Stimulated activated CD4-positive, alpha-beta T cell treated with anti-CD3 and anti-CD28 coated beads, Interleukin-2, amount 100 ng/mL, for 48 hours (primary cell): ENCODE measurements around the gene OMA1.
"Not testable (repeated sequence)": the region's sequence is repeated elsewhere in the genome, so short reads cannot be mapped to it uniquely, and the experiment has no call there.

Experiments used
- DNase-seq, 2 donors: peaks; one replicate each; pipeline ENCODE4 v3.0.0-alpha.2; 2020

OMA1 gene

GRCh38 chr1:58546520-58547308 is at the start of gene OMA1:
Gene OMA1, minus strand, starts transcription at chr1:58546726. Its CDS starts 7,432 bp downstream, at chr1:58539294.
- peak; percentile 96 to 98 for DNase-seq

GRCh38 chr1:58594546-58594945 is 48.0 kb upstream of the OMA1 start:
- DNase-seq: no peak

DNA sequence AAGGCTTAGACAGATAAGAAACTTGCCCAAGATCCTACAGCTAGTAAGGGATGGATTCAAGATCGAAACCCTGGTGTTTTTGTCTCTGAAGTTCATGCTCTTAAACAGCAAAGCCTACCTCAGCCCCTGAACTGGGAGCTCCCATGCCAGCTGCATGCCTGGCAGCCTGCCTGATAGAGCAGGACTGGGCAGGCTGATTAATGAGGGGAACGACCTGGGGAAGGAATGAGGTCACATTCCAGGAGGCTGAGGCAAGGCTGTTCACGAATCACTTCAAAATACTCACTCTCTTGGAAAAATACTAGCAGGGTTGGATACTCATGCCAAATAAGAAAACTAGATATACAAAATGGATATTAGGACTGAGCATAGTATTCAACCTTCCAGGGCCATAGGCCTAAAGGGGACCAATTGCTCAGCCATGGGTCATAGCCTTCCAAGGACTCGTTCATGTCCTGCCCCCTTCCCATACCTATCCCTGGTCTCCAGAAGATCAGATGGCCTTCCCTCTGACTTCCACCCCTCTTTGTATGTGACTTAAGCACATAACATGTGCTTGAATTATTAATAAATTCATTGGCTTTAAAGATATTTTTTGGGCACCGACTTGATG is 46.1 kb upstream of the OMA1 start:
- DNase-seq: no peak

DNA sequence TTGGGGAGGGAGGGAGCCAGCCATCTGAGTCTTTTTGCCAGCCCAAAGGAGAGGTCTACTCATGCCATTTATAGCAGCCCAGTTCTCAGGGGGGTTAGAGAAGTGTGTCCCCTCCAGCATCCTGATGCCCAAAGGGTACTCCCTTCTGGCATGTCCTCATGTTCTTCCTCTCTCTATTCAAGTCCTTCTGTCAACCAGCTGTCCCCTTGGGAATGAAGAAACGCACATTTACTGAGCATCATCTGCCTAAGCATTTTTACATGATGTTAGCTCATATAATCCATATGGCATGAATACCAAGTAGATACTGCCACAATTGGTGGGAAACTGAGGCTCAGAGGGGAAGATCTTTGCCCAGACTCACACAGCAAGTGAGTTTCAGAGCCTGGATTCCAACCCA is 45.3 kb upstream of the OMA1 start:
- no peak for DNase-seq

- DNase-seq: no peak
These were observed 43.5 kb upstream of the OMA1 start for GRCh38 chr1:58590019-58590418.

DNA sequence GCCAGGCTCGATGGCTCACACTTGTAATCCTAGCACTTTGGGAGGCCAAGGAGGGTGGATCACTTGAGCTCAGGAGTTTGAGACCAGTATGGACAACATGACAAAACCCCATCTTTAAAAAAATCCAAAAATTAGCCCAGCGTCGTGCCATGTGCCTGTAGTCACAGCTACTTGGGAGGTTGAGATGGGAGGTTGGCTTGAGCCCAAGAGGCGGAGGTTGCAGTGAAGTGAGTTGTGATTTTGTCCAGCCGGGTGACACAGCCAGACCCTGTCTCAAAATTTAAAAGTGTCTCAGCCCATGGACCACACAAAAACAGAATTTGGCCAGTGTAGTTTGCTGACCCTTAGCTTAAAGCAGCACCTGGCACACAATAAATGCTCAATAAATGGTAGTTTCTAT is 41.9 kb upstream of the OMA1 start:
- no peak for DNase-seq

GRCh38 chr1:58587667-58588066 is 41.1 kb upstream of the OMA1 start:
- DNase-seq: no peak

GRCh38 chr1:58586271-58586670 is 39.7 kb upstream of the OMA1 start:
- DNase-seq: no peak

GRCh38 chr1:58585581-58586151 is 39.1 kb upstream of the OMA1 start:
- DNase-seq: no peak

GRCh38 chr1:58585166-58585565 is 38.6 kb upstream of the OMA1 start:
- DNase-seq: no peak

GRCh38 chr1:58584082-58584895 is 37.8 kb upstream of the OMA1 start:
- no peak for DNase-seq

- DNase-seq: no peak
These were observed 37.0 kb upstream of the OMA1 start for GRCh38 chr1:58583496-58583895.

GRCh38 chr1:58582143-58582542 is 35.6 kb upstream of the OMA1 start:
- DNase-seq: not testable (repeated sequence)

DNA sequence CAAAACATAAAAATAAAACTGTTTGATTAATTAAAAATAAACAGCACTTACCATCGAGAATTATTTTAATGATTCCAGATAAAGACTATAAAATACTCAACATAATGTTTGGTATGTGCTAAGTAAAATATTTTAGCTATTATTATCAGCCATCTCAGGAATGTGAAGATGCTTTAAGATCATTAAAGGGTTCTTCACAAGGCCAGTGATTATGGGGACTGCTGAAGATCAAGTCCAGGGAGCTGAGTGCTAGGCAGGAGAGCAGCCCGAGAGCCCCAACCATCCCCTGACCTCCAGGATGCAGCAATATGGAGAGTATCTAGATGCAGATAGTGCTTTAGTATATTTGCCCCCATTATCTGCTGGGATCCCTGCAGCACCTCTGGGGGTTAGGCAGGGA is 35.1 kb upstream of the OMA1 start:
- DNase-seq: no peak

GRCh38 chr1:58580186-58580585 is 33.7 kb upstream of the OMA1 start:
- no peak for DNase-seq

DNA sequence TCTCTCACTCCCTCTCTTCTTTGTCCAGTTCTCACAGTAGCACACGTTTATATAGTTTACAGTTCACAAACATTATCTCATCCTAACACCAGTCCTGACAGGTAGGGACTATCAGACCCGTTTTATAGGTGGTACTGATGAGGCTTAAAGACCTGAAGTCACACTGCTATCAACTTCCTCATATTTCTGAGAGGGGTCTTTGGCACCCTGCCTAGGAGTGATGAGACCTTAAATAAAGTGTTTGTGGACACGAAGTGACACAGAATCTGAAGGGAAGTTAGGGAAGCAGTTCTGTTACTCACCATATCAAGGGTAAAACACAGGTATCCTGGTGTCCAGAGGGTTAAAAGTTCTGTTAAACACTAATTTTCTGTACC is 31.1 kb upstream of the OMA1 start:
- DNase-seq: no peak

GRCh38 chr1:58576727-58577653 is 30.5 kb upstream of the OMA1 start, which contains the start of gene TACSTD2:
Gene TACSTD2, minus strand, starts transcription at chr1:58577252. Its CDS starts 96 bp downstream, at chr1:58577156.
- no peak for DNase-seq

DNA sequence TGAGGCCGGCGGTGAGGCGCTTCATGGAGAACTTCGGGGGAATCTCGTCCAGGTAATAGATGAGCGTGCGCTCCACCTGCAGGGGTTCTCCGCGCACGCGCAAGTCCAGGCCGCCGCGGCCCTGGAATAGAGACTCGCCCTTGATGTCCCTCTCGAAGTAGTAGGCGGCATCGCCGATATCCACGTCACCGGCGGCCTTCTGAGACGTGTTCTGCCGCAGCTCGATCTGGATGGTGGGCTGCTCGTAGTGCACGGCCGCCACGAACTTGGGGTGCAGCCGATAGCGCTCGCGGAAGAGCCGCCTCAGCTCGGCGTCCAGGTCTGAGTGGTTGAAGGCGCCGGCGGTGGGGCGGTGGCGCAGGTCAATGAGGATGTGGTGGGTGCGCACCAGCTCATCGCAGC is 29.8 kb upstream of the OMA1 start:
- DNase-seq: no peak

DNA sequence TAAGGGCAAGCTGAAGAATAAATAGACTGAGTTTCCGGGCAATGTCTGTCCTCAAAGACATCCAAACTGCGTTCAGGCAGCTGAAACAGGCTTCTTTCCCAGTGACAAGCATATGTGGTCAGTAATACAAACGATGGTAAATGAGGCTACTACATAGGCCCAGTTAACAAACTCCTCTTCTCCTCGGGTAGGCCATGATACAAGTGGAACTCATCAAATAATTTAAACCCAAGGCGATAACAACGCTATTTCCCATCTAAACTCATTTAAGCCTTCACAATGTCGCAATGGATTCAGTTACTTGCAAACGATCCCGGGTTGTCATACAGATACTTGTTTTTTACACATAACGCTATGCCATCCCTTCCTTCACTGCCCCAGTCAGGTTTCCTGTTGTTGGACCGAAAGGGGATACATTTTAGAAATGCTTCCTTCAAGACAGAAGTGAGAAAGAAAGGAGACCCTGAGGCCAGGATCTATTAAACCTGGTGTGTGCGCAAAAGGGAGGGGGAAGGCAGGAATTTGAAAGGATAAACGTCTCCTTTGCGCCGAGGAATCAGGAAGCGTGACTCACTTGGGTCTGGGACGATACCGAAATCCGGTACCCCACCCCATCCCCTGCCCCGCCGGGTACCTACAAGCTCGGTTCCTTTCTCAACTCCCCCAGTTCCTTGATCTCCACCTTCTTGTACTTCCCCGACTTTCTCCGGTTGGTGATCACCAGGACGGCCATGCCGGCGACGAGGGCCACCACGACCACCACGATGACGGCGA is 29.2 kb upstream of the OMA1 start:
- no peak for DNase-seq

GRCh38 chr1:58574816-58575215 is 28.3 kb upstream of the OMA1 start:
- DNase-seq: no peak
